Measurements from ENCODE around the gene A3GALT2.

- TF ChIP-seq POLR2A (IDR thresholded peaks at IDR 0.05) (no peak), CTCF (IDR thresholded peaks at IDR 0.05) (no peak), POLR2AphosphoS5 (IDR thresholded peaks at IDR 0.05) (no peak)
Measured at GRCh38 chr1:33275195-33275594, 45.7 kb downstream of the A3GALT2 start.

Measured in transverse colon (tissue), 4 donors.